GM12878 (cell line): ENCODE results near the gene NFYA. TPM values are rescaled to one million over a fixed set of nuclear protein-coding genes. Genes with fewer than 3 reads are reported as not detected.

Source experiments
- ATAC-seq: fragments of 200-7000 bp; cut with Tn5 transposase; 3 replicates; pipeline ENCODE4 v1.9.1; 2020; ENCODE audit warnings: mild to moderate bottlenecking, moderate library complexity
- BruUV-seq: library from RNA; stranded (reverse); fragments of 400-500 nt; replicated peaks from 2 replicates; lab custom pipeline; 2021; lab: Mats Ljungman, UMichigan
- CTCF ChIA-PET: fragments of 300-600 bp; sonication (Branson Sonifier 250); formaldehyde crosslinking; extraction: SDS; loops from one replicate; lab custom pipeline; 2021; ENCODE audit warnings: inconsistent platforms; lab: Yijun Ruan, JAX
- POLR2A ChIA-PET: fragments of 350-600 bp; formaldehyde crosslinking; extraction: SDS; loops from one replicate; lab custom pipeline; 2021; ENCODE audit warnings: inconsistent platforms; lab: Charles Lee
- RAD21 ChIA-PET: fragments of 300-600 bp; sonication (Branson Sonifier 250); formaldehyde crosslinking; loops from one replicate; lab custom pipeline; 2023; ENCODE audit warnings: antibody characterized with exemption; ENCODE audit not compliant: unreplicated experiment; lab: Charles Lee
- SMC1A ChIA-PET: fragments of 300-600 bp; sonication (Branson Sonifier 250); formaldehyde crosslinking; loops from one replicate; lab custom pipeline; 2023; ENCODE audit not compliant: unreplicated experiment, uncharacterized antibody; lab: Charles Lee
- DNase-seq: peaks from one replicate; pipeline ENCODE4 v3.0.0-alpha.2; 2011; ENCODE audit warnings: low read depth, low spot score
- FAIRE-seq: peaks from 3 replicates; lab custom pipeline; 2011; peaks lifted over from hg19 to GRCh38; lab: Jason Lieb, UNC
- H2AFZ ChIP-seq: 2 replicates; pipeline ENCODE4 v1.6.0; 2011; ENCODE audit warnings: low read depth, low read length, control low read depth; ENCODE audit not compliant: control insufficient read depth
- H3K27ac ChIP-seq: 2 replicates; pipeline ENCODE4 v1.5.1; 2011; ENCODE audit warnings: control low read depth; ENCODE audit not compliant: control insufficient read depth, insufficient read depth
- H3K27me3 ChIP-seq, 2 experiments: replicated peaks in 1 of 2; 2 replicates each; pipeline versions ENCODE4 v1.6.0 to v1.6.1; 2011; ENCODE audit warnings: low read length in 1 of 2; ENCODE audit not compliant: control insufficient read depth in 2 of 2, insufficient read depth in 2 of 2
- H3K36me3 ChIP-seq, 2 experiments: 2 replicates each; pipeline ENCODE4 v1.5.1; 2011; ENCODE audit warnings: low read length in 1 of 2; ENCODE audit not compliant: control insufficient read depth in 2 of 2, insufficient read depth in 2 of 2
- H3K4me1 ChIP-seq: 2 replicates; pipeline ENCODE4 v1.6.1; 2011; ENCODE audit warnings: mild to moderate bottlenecking, low read length, moderate library complexity, mixed read lengths; ENCODE audit not compliant: control insufficient read depth, insufficient read depth
- H3K4me2 ChIP-seq: 2 replicates; pipeline ENCODE4 v1.6.0; 2011; ENCODE audit warnings: control low read depth; ENCODE audit not compliant: control insufficient read depth, insufficient read depth
- H3K4me3 ChIP-seq: fragments of 200-600 bp; sonication (generic); 2 replicates; pipeline ENCODE4 v1.5.1; 2016
- H3K79me2 ChIP-seq: 2 replicates; pipeline ENCODE4 v1.6.0; 2011; ENCODE audit warnings: low read length; ENCODE audit not compliant: control insufficient read depth, insufficient read depth
- H3K9ac ChIP-seq: 2 replicates; pipeline ENCODE4 v1.8.0; 2011; ENCODE audit warnings: low read length, control low read depth, mixed read lengths; ENCODE audit not compliant: control insufficient read depth, insufficient read depth
- H3K9me3 ChIP-seq: replicated peaks from 3 replicates; pipeline ENCODE4 v1.5.1; 2011; ENCODE audit warnings: mild to moderate bottlenecking, low read length; ENCODE audit not compliant: control insufficient read depth, insufficient read depth
- H4K20me1 ChIP-seq: 2 replicates; pipeline ENCODE4 v1.6.0; 2011; ENCODE audit not compliant: control insufficient read depth, insufficient read depth
- CHD4 ChIP-seq: fragments of 200-600 bp; sonication (generic); IDR thresholded peaks from 2 replicates; pipeline ENCODE4 v1.6.1; 2016; ENCODE audit warnings: mild to moderate bottlenecking
- RELA ChIP-seq: fragments of 450-650 bp; IDR thresholded peaks from 2 replicates; pipeline ENCODE4 v1.8.0; 2014; ENCODE audit warnings: borderline replicate concordance; ENCODE audit not compliant: partially characterized antibody
- RFX5 ChIP-seq: IDR thresholded peaks from 2 replicates; pipeline ENCODE4 v1.6.1; 2011; ENCODE audit warnings: low read depth, low read length, improper control_type of control experiment
- SMARCA5 ChIP-seq: fragments of 450-650 bp; IDR thresholded peaks from 2 replicates; pipeline ENCODE4 v1.6.1; 2017; ENCODE audit warnings: mild to moderate bottlenecking
- SREBF1 ChIP-seq: IDR thresholded peaks from 2 replicates; pipeline ENCODE4 v1.6.1; 2012; ENCODE audit warnings: mild to moderate bottlenecking, low read length
- TAF1 ChIP-seq: IDR thresholded peaks from 2 replicates; pipeline ENCODE4 v1.6.1; 2011; ENCODE audit warnings: mild to moderate bottlenecking, low read depth, low read length, borderline replicate concordance
- WGBS: methylation state at CpG from one replicate; pipeline ENCODE4 v1.1.6; 2016; ENCODE audit warnings: low lambda C conversion rate; ENCODE audit not compliant: insufficient replicate concordance, insufficient coverage; ENCODE audit errors: missing lambda C conversion rate; 5-methylcytosine and 5-hydroxymethylcytosine counted together
- in situ Hi-C: fragments of 300-500 bp; cut with MboI; formaldehyde crosslinking; loops from 9 replicates; pipeline ENCODE4 v1.14.3; 2018; ENCODE audit warnings: mixed read lengths
- intact Hi-C: fragments of 100-400 bp; cut with micrococcal nuclease; formaldehyde crosslinking; loops from one replicate; pipeline ENCODE4 v1.14.2; 2022; ENCODE audit not compliant: unreplicated experiment
- polyA plus RNA-seq, 11 experiments: library from polyadenylated mRNA; depleted of rRNA in 4 of 11; unstranded in 6 of 11; stranded (reverse) in 5 of 11; fragments of >200 nt; fragmentation: Nextera tagmentation in 4 of 11; fragmentation: Illumina TruSeq in 1 of 11; extraction: Ambion mirVana in 4 of 11; extraction: Trizol in 1 of 11; gene quantifications; 1 replicate in 1 of 11; 2 replicates in 10 of 11; pipeline versions ENCODE4 v1.2.1 to v1.2.3, GENCODE V29; 2011 to 2016; ENCODE audit warnings: inconsistent platforms in 2 of 11, missing spikeins in 2 of 11, low read depth in 1 of 11
- total RNA-seq, 4 experiments: library from RNA; depleted of rRNA in 3 of 4; stranded (reverse); fragments of >200 nt in 3 of 4; fragmentation: Illumina TruSeq in 1 of 4; extraction: Trizol in 1 of 4; gene quantifications; 2 replicates each; pipeline versions ENCODE4 v1.2.1 to v1.2.3, GENCODE V29; 2013 to 2021
- TF ChIP-seq, protein P1 (sequence below): IDR thresholded peaks from 2 replicates; pipeline ENCODE4 v1.6.1; 2011; ENCODE audit warnings: borderline replicate concordance, low read depth, mild to moderate bottlenecking, moderate library complexity, low read length; ENCODE audit not compliant: insufficient read depth, poor library complexity, severe bottlenecking
- TF ChIP-seq, protein P2 (sequence below): fragments of 450-650 bp; IDR thresholded peaks from 2 replicates; pipeline ENCODE4 v1.6.1; 2018; ENCODE audit warnings: mild to moderate bottlenecking, low read depth, moderate library complexity; ENCODE audit not compliant: partially characterized antibody

Gene NFYA
- total and polyA plus RNA-seq, 10 of the 15 experiments (the other 5 are each of a cell fraction or from before 2014, with no cell fraction given): 6.4 to 36.5 (median 19.1) TPM

DNA sequence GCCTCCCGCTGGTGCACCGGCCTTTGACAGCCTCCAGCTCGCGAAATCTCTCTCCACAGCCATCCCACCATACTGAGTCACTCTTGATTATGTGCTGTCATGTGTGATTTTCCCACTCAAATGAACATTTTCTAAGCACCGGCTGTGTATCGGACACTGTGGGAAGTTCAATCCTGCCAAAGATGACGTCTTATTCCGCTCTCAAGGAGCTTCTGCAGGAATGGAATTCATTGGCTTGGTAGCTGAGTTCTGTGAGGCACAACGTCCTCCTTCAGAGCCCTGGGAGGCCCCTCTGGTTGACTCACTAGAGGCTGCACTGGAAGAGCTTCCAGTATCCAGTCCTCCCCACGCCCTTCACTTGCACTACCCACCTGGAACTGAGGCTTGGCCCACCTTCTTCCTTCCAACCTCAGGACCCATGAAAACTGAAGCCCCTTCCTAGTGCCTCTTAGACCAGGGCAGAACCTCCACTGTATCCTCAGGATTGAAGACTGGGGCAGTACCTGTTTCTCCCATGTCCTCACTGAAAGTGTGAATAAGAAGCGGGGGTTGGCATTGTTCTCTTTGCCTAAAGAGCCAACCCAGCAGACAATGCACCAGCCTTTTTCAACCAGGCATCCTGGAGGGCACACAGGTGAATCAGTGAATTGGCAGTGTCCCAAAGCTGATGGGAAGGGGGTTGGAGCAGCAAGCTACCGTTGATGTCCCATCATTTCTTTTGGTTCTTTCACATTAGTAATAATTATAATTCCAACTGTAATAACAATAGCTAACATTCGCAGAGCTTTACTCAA, 35.5 kb upstream of the NFYA start:
- ChIA-PET CTCF (interaction anchor here (0.8 to 7.7 kb wide), 9 partner anchors 9 to 52 kb away, joined by 3 to 62 read pairs (median 4); partner anchors contain the start of genes NFYA and OARD1), SMC1A (interaction anchor here (1.0 to 1.6 kb wide), 2 partner anchors 9 to 145 kb away, joined by 4 to 5 read pairs; no protein-coding TSS in a partner anchor), POLR2A (no interaction called here), RAD21 (interaction anchor here (0.8 kb wide), 1 partner anchor 9 kb away, joined by 3 read pairs; no protein-coding TSS in a partner anchor)
- TF ChIP-seq, protein P1, sequence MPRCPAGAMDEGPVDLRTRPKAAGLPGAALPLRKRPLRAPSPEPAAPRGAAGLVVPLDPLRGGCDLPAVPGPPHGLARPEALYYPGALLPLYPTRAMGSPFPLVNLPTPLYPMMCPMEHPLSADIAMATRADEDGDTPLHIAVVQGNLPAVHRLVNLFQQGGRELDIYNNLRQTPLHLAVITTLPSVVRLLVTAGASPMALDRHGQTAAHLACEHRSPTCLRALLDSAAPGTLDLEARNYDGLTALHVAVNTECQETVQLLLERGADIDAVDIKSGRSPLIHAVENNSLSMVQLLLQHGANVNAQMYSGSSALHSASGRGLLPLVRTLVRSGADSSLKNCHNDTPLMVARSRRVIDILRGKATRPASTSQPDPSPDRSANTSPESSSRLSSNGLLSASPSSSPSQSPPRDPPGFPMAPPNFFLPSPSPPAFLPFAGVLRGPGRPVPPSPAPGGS: peak; percentile 16
- TF ChIP-seq SMARCA5: no peak
- no peak overlapping the region for H3K4me3 ChIP-seq
- no peaks in the 10 kb centered on the region for H3K36me3 ChIP-seq
- 74% methylated on average over 13 of the region's 13 CpGs for WGBS
- no peak overlapping the region for H3K27ac ChIP-seq
- H3K79me2 ChIP-seq: no peaks in the 10 kb centered on the region
- no peak for ATAC-seq
- no peak overlapping the region for H3K4me2 ChIP-seq
- no peak overlapping the region for H3K9ac ChIP-seq
- H3K27me3 ChIP-seq: no peaks in the 10 kb centered on the region
- H2AFZ ChIP-seq: no peak overlapping the region
- no peaks in the 10 kb centered on the region for H3K4me1 ChIP-seq
- DNase-seq: no peak
- in situ Hi-C loops: no loop called here
- H3K9me3 ChIP-seq: no peaks in the 10 kb centered on the region
- intact Hi-C loops: no loop called here
- no peak for FAIRE-seq
- TSS peak; percentile 21 for BruUV-seq
- no peaks in the 10 kb centered on the region for H4K20me1 ChIP-seq

DNA sequence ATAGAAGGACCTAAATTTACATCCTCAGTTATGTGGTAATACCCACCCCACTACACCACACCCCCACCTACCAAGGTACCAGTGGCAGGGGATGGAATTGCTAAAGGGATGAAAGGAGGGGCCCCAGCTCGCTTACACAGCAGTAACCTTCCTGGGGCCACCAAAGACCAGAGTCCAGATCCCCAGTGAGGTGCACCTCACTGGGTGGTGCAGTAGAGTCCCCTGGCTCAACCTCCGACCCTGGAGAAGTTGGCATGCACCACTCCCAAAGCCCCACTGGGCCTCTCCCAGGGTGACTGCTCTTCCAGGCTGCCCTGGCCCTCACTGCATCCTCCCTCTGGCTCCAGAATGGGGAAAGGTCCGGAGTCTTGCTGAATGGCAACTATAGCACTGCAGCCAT, 34.6 kb upstream of the NFYA start:
- Histone ChIP-seq H3K9me3 (no peaks in the 10 kb centered on the region), H3K4me3 (no peak overlapping the region), H2AFZ (no peak overlapping the region), H4K20me1 (no peaks in the 10 kb centered on the region), H3K36me3 (no peaks in the 10 kb centered on the region), H3K27me3 (no peaks in the 10 kb centered on the region), H3K9ac (no peak overlapping the region), H3K4me1 (no peaks in the 10 kb centered on the region), H3K4me2 (no peak overlapping the region), H3K27ac (no peak overlapping the region), H3K79me2 (no peaks in the 10 kb centered on the region)
- FAIRE-seq (no peak), DNase-seq (no peak), ATAC-seq (no peak)
- ChIA-PET SMC1A (no interaction called here), POLR2A (no interaction called here), CTCF (interaction anchor here (0.8 to 7.7 kb wide), 8 partner anchors 8 to 143 kb away, joined by 3 to 62 read pairs (median 4); partner anchors contain the start of genes NFYA and OARD1), RAD21 (interaction anchor here (0.8 kb wide), 1 partner anchor 10 kb away, joined by 3 read pairs; no protein-coding TSS in a partner anchor)
- in situ Hi-C loops: no loop called here
- WGBS: 28% methylated on average over 3 of the region's 3 CpGs
- intact Hi-C loops: no loop called here
- BruUV-seq: no TSS peak
- TF ChIP-seq, protein P2, sequence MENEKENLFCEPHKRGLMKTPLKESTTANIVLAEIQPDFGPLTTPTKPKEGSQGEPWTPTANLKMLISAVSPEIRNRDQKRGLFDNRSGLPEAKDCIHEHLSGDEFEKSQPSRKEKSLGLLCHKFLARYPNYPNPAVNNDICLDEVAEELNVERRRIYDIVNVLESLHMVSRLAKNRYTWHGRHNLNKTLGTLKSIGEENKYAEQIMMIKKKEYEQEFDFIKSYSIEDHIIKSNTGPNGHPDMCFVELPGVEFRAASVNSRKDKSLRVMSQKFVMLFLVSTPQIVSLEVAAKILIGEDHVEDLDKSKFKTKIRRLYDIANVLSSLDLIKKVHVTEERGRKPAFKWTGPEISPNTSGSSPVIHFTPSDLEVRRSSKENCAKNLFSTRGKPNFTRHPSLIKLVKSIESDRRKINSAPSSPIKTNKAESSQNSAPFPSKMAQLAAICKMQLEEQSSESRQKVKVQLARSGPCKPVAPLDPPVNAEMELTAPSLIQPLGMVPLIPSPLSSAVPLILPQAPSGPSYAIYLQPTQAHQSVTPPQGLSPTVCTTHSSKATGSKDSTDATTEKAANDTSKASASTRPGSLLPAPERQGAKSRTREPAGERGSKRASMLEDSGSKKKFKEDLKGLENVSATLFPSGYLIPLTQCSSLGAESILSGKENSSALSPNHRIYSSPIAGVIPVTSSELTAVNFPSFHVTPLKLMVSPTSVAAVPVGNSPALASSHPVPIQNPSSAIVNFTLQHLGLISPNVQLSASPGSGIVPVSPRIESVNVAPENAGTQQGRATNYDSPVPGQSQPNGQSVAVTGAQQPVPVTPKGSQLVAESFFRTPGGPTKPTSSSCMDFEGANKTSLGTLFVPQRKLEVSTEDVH: no peak
- TF ChIP-seq RFX5: no peak
- no peak for TF ChIP-seq CHD4
- no peak for TF ChIP-seq SREBF1
- no peak for TF ChIP-seq TAF1
- TF ChIP-seq RELA: no peak
